ENCODE data around the gene GLT8D2.
"Not testable (repeated sequence)": the region's sequence is repeated elsewhere in the genome, so short reads cannot be mapped to it uniquely, and the experiment has no call there.

GLT8D2 gene

DNA sequence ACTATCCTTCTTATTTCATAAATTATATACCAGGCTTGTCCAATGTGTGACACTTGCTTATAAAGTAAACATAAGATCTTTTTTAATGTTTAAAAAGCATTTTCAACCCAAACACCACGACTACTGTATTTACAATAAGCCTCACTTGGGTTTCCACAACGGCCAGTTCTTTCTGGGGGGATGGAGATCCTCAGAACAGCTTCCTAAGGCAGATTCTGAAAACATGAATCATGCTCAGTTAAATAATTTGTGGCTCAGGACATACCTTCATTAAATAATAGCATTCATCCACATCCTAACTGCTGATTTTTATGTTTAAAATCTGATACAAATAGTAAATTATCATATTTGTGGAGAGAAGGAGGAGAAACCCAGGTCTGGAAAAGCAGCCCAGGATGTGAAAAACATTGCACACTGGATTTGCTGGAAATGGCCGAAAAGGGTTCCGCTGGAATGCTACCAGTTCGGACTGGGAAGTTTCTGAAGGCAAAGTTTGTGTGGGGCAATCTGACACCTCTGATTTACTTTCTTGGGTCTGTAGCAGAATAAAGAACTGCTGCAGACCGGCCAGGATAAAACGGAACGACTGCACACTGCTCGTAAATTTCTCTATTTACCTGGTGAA, 597 bp downstream of the GLT8D2 start:
- DNase-seq: no peak

DNA sequence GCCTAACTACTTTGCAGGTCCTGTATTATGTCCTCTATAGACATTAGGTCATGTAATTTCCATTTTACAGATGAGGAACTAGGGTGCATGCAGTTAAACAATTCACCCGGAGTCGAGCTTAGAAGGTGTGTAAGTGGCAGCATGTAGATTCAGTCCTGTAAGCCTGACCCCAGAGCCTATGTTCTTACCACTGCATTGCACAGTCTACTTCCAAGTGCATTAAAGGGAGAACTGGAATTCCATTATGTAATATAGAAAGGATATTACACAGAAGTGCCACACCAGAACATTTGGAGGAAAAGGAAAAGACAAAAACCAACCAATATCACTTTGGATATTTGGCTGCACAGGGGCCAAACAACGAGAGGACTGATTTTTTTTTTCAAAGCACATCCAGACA, 1.2 kb downstream of the GLT8D2 start:
- no peak for DNase-seq

DNA sequence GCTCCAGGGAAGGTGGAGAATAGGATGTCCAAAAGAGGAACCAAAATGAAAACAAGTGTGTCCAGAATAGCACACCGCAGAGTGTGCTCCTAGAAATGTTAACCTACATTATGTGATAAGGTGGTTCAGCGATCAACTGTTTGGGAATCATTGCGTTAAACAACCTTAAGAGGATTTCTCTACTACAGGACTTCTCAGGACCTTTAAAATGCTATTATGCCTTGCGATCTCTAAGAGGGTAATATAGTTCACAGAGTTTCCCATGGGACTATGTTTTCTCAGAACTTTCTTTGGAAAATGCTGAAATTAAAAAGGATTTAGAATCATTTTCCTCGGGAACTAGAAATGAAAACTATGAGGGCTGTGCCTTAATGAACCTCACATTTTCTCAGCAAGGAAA, 1.8 kb downstream of the GLT8D2 start:
- no peak for DNase-seq

DNA sequence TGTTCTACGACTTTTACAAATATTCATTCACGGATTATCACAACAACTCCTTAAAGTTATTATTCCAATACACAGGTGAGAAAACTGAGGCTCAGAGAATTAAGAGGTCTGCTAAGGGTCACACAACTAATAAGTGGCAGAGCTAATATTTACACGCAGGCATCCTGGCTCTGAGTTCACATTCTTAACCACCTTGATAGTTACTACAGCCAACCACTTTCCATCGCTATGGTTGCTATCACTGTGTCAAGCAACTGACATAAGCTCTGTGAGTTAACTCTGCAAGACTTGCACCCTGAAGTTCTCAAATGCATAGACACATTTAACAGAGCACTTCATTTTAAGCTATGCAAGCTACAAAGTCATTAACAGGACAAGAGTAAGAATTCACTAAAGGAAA, 3.7 kb downstream of the GLT8D2 start:
- DNase-seq: no peak

DNA sequence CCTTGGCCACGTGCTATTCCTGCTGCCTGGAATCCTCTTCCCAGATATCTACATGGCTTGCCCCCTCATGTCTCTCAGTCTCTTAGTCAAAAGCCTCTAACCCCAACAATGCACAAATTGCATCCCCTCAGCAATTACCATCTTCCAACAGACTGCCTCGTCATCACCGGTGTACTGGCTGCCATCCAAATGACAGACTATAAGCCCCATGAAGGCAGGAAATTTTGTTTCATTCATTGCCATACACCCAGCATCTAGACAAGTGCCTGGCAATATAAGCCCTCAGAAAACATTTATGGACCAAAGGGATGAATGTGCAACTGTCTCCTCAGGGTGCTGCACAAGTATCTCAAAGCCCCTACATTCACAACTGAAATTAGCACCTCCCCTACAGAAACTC, 5.8 kb downstream of the GLT8D2 start:
- no peak for DNase-seq

DNA sequence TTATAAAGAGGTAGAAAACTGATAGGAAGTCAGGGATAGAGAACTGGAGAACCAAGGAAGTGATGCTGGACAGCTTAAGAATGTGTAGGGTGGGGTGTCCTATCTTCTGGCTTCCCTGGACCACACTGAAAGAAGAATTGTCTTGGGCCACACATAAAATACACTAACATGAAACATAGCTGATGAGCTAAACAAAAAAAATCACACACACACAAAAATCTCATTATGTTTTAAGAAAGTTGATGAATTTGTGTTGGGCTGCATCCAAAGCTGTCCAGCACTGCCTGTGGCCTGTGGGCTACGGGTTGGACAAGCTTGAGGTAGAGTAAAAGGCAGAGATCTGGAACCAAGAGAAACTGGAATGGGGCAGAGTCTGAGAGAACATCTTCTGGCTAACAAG, 7.4 kb downstream of the GLT8D2 start:
- no peak for DNase-seq

DNA sequence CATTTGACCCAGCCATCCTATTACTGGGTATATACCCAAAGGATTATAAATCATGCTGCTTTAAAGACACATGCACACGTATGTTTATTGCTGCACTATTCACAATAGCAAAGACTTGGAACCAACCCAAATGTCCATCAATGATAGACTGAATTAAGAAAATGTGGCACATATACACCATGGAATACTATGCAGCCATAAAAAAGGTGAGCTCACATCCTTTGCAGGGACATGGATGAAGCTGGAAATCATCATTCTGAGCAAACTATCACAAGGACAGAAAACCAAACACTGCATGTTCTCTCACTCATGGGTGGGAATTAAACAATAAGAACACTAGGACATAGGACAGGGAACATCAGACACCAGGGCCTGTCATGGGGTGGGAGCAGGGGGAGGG, 10.2 kb downstream of the GLT8D2 start:
- not testable (repeated sequence) for DNase-seq

DNA sequence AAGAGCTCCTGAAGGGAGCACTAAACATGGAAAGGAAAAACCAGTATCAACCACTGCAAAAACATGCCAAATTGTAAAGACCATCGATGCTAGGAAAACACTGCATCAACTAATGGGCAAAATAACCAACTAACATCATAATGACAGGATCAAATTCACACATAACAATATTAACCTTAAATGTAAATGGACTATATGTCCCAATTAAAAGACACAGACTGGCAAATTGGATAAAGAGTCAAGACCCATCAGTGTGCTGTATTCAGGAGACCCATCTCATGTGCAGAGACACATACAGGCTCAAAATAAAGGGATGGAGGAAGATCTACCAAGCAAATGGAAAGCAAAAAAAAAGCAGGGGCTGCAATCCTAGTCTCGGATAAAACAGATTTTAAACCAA, 13.8 kb downstream of the GLT8D2 start:
- not testable (repeated sequence) for DNase-seq

DNA sequence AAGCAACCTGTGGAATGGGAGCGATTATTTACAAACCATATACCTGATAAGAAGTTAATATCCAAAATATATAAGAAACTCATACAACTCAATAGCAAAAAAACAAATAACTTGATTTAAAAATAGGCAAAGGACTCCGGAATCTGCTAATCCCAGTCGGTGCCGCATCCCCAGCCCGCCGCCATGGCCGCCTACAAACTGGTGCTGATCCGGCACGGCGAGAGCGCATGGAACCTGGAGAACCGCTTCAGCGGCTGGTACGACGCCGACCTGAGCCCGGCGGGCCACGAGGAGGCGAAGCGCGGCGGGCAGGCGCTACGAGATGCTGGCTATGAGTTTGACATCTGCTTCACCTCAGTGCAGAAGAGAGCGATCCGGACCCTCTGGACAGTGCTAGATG, 19.4 kb downstream of the GLT8D2 start:
- not testable (repeated sequence) for DNase-seq

DNA sequence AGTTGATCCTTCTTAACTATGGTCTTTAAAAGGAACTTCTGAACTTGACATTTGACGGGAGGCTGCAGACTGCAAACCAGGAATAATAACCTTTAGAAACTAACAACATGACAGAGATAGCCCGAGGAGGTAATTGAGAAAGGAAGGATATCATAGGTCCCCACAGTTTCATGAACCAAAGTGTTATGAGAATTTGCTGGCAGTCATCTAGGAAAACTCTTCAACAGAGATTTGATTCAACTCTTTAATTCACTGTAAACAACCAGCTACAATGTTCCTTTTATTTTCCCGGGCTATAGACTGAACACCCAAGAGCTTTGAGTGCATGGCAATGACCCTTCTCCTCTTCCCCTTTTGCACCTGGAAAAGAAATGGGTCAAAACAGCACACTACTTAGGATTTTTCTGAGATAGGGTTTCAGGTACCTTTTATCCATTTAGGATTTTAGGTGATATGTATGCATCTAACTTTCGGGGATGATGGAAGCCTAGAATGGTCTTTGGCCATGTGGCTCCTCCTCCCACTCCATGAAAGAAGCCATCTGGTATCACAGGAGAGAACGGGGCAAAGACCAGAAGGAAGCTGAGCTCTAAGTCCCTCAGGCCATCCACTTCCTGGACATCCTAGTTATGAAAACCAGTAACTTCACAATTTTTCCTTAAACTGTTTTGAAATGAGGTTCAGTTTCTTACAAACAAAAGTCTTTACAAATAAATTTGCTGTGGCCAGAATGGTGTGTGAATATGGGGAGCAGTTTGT, 23.0 kb downstream of the GLT8D2 start:
- no peak for DNase-seq

DNA sequence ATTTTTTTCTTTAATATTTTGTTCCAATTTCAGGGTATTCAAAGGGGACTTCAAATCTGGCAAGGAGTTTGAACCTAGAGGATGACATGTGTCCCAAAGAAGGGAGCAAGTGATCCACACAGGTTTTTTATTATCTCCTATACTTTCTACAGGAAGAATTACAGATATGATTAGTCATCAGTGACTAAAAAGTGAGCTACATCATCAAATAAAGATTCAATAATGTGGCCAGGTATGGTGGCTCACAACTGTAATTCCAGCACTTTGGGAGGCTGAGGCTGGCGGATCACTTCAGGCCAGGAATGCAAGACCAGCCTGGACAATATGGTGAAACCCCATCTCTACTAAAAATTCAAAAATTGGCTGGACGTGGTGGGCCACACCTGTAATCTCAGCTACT, 24.2 kb downstream of the GLT8D2 start:
- no peak for DNase-seq

DNA sequence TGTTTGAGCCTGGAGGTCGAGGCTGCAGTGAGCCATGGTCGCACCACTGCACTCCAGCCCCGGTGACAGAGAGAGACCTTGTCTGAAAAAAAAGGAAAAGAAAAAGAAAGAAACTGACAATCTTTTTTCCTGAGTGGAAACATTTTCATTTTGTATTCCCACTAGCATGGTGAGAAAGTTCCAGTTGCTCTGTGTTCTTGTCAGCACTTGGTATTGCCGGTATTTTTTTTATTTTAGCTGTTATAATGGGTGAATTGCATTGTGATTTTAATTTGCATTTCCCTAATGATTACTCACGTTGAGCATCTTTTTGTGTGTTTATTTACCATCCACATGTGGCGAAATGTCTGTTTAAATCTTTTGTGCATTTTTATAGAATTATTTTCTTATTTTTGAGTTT, 25.6 kb downstream of the GLT8D2 start:
- no peak for DNase-seq

DNA sequence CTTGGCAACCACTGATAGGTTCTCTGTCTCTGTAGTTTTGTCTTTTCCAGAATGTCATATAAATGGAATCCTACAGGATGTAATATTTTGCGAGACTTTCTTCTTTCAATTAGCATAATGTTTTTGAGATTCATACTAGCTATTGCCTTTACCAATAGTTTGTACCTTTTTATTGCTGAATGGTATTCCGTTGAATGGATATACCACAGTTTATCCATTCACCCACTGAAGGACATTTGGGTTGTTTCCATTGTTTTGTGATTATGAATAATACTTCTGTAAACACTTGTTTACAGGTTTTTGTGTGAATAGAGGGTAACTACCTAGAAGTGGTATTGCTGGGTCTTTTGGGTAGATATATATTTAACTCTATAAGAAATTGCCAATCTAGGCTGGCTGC, 26.3 kb downstream of the GLT8D2 start:
- DNase-seq: no peak

DNA sequence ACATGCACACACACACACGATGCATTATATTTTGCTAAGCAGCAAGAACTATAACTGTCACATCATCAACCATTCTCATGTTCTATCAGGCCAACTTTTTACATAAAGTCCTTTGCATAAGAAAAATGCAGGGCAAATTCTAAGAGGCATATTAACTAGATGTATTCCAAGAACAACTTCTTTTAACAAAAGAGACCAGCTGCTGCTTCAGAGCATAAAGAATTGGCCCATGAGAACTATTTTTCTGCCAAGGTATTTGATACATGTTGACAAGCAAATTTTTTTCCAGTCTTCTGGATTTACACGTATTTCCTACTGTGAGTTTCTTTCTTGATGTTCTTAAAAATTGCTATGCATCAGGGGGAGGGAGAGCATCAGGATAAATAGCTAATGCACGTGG, 27.2 kb downstream of the GLT8D2 start:
- DNase-seq: no peak

DNA sequence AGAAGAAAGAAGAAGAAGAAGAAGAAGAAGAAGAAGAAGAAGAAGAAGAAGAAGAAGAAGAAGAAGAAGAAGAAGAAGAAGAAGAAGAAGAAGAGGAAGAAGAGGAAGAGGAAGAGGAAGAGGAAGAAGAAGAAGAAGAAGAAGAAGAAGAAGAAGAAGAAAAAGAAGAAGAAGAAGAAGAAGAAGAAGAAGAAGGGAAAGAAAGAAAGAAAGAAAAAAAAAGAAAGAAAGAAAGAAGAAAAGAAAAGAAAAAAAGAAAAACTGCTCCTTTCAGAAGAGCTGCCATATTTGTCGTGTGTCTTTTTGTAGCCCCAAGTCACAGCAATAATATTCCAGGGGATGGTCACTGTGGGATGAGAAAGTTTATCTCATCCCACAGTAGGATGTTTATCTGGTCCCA, 28.1 kb downstream of the GLT8D2 start:
- not testable (repeated sequence) for DNase-seq

DNA sequence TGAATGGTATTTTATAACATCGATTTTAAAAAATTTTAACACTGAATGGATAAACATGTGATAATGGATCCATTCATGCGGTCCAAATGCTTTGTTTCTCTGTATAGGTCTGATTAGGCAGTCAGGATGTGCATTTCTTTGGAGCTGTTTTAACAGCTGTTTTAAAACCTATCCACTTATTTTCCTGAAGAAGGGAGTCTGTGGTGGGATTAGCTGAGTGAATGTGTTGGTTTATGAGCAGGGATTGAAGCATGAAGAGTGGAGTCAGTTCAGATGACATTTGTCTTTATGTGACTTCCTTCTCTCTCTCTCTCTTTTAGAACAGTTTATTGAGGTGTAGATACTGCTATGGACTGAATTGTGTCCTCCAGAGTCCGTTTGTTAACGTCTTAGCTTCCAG, 37.7 kb downstream of the GLT8D2 start:
- no peak for DNase-seq

DNA sequence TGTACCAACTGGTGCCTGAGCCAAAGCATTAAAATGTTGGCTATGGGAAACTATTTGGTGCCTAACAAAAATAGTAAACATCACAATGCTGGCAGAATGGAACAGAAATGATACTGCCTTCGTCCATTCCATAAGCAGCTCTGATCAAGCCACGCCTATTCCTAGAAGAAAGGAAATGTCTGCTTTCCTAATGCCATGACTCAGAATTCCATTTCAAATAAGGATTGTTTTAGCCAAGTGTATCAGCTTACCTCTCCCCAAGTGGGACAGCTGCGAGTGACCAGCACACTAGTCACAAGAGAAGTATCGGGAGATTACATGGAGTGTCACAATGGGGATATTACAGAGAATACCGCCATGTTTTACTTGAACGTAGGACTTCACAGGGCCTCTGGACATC, 38.7 kb downstream of the GLT8D2 start:
- DNase-seq: no peak

DNA sequence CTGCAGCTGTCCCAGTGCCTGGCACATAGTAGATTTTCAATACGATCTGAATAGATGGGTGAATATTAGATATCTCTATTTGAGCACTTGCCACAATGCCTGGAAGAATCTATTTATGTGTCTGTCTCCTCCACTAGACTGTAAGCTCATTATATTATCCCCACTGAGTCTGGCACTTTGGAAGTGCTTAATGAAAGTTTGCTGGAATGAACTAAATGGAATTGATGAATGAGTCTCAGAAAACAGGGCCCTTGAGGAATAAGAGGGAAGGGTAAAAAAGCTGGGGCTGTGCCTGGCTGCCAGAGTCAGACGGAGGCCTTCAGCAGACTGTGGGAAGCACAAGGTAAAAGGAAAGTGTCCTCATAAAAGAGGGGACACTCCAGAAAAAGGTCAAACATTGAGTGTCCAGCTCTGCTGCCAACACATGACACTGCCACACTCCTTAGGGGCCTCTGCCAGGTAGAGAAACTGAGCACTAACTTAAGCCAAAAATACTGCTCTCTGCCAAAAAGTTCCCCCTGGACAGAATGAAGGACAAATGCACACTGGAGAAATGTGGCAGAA, 39.3 kb downstream of the GLT8D2 start:
- no peak for DNase-seq

DNA sequence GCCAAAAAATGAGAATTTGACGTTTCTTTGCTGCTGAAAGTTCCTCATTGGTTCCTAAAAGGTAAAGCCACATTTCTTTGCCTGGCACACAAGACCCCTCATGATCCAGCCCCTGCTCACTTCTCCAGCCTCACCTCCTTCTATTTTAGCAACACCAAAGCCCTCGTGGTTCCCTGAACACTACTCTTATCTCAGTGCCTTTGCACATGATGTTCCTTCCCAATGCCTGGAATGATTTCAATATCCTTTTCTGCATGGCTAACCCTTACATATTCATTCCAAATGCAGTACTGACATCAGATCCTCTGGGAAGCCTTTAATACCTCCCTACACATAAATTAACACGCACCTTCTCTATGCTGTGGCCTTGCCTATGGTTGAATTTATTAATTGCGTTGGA, 39.9 kb downstream of the GLT8D2 start:
- no peak for DNase-seq

DNA sequence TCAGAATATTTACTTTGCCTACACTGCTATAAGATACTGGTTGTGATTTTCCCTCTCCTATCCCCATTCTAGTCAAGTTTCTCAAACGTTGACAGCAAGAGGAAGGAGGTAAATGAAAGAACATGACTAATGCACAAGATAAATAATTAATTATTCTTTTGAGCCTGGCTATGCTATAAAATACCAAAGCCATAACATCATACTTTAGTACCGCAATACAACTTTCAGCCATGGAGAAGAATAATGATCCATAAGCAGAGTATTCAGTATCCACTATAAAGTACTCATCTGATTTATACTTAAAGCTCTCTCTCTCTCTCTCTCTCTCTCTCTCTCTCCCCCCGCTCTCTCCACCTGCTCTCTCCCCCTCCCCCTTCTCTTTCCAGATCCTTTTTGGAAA, 43.1 kb downstream of the GLT8D2 start:
- DNase-seq: no peak

DNA sequence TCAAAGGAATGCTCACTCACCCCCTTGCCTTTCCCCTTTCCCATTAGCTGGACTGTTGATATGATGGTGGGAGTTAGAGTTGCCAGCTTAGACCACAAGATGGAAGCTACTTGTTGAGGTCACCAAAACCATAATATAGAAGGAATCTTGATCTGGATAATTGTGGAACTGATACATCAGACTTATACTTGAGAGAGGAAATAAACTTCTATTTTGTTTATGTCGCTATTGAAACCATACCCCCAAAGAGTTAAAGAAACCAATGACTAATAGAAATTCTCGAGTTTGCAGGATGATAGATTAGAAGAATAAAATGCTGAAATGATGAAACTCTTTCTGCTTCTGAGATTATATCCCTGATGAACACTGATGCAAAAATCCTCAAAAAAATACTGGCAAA, 46.4 kb downstream of the GLT8D2 start:
- DNase-seq: no peak

DNA sequence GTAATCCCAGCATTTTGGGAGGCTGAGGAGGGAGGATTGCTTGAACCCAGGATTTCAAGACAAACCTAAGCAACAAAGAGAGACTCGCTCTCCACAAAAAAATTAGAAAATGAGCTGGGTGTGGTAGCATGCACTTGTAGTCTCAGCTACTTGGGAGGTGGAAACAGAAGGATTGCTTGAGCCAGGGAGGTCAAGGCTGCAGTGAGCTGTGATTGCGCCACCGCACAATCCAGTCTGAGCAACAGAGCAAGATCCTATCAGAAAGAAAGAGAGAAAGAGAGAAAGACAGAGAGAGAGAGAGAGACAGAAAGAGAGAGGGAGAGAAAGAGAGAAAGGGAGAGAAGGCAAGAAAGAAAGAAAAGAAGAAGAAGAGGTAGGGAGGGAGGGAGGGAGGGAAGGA, 47.3 kb downstream of the GLT8D2 start:
- DNase-seq: no peak

DNA sequence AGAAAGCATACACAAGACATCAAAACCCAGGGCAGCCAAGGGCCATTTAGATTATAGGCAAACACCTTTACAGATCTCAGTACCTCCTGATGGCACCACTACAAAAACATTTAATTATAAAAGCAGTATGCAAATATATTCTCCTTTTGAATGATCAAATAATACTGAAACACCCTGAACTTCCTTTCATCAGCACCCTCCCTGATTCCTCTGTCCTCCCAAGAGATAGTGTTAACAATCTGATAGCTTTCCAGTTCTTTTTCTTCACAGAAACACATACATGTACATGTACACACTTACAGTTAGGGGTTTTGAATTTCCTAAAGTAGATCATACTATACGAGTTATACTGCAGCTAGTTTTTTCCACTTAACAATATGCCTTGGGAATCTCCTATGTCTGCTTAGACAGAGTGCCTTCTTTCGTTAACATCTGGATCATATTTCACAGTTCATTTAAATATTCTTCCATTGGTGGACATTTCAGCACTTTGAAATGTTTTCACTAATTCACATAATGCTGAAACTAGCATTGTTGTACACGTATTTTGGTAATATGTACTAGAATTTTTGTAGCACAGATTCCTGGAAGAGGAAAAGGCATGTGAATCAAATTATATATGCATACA, 49.1 kb downstream of the GLT8D2 start:
- DNase-seq: no peak

DNA sequence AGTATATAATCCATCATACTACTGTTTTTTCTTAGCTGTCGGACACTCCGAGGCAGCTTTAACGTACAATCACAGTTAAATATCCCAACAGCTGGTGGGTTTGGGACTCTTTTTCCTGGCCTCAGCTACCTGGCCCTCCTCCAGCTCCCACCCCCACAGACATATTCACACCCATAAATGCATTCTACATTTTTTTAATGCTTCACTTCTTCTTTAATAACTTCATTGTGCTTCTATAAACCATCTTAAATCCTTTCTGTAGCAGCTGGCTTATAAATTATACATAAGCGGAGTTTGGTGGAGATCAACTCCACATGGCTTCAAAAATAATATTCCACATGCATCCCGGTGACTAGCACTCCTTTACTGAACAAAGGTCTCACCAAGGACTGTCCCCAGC, 51.0 kb downstream of the GLT8D2 start:
- no peak for DNase-seq
